ENCODE data around the gene ERICH6B. TPM values are rescaled to one million over a fixed set of nuclear protein-coding genes. Genes with fewer than 3 reads are reported as not detected.

ERICH6B gene
- polyA plus RNA-seq, 1 experiment = not detected

DNA sequence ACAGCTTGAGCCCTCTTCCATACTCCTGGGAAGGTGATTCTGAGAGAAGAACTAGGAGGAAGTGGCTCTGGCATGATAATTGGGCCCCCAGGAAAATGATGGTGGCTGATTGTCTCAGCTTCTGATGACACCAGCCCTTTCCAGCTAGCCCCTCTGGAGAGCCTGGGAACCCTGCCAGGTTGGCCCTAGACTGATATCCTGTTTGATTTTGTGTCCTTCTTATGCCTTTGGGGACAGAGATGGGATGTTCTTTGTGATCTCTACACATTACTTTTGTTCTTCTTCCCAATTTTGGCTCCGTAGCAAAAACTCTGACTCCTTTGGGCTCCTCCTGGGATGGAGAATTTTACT is 39.7 kb downstream of the ERICH6B start:
- POLR2A ChIA-PET = no interaction called here
- H3K4me3 ChIP-seq (ENCODE audit: low read depth, low read length) = no peak overlapping the region
- CTCF ChIA-PET = interaction anchor here (1.4 kb wide), 1 partner anchor 65 kb away, joined by 3 read pairs; no protein-coding TSS in a partner anchor
- DNase-seq (ENCODE audit: low read depth) = no peak
- TF ChIP-seq, protein P1, sequence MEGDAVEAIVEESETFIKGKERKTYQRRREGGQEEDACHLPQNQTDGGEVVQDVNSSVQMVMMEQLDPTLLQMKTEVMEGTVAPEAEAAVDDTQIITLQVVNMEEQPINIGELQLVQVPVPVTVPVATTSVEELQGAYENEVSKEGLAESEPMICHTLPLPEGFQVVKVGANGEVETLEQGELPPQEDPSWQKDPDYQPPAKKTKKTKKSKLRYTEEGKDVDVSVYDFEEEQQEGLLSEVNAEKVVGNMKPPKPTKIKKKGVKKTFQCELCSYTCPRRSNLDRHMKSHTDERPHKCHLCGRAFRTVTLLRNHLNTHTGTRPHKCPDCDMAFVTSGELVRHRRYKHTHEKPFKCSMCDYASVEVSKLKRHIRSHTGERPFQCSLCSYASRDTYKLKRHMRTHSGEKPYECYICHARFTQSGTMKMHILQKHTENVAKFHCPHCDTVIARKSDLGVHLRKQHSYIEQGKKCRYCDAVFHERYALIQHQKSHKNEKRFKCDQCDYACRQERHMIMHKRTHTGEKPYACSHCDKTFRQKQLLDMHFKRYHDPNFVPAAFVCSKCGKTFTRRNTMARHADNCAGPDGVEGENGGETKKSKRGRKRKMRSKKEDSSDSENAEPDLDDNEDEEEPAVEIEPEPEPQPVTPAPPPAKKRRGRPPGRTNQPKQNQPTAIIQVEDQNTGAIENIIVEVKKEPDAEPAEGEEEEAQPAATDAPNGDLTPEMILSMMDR (IDR thresholded peaks at IDR 0.05; ENCODE audit: insufficient read depth, low read depth, low read length) = no peak
- H3K36me3 ChIP-seq (ENCODE audit: control insufficient read depth, insufficient read depth, low read length) = no peaks in the 10 kb centered on the region
- peaks cover 6% of the 10 kb centered on the region for H3K27me3 ChIP-seq (ENCODE audit: control insufficient read depth, insufficient read depth, low read length)

DNA sequence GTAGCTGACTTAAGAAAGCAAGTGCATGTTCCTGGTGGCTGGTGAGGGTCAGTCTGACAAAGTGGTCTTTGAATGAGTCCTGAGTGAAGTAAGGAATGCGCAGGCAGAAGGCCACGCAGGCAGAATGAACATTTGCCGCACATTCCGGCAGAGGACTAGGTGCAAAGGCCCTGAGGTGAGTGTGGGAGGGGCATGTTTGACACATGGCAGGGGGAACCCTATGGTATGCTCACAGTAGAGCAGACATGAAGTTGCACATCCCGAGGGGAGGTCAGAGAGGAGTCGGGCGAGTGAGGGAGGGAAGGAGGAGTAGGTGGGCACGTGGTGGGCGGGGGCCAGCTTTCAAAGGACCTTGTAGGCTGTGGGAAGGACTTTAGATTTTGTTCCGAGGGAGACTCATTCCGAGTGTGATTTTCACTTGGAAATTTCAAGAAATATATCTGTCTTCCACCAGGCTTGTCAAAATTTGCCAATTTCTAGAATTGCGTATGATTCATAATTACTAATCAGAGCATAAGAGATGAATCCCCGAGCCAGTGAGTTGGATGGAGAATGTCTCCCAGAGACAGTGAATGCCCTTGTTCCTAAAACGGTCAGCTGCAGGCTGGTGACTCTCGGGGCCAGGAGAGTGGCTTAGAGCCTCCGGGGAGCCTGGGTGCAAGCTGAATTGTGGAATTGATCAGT is 40.3 kb downstream of the ERICH6B start:
- CTCF ChIA-PET = interaction anchor here (1.4 kb wide), 1 partner anchor 65 kb away, joined by 3 read pairs; no protein-coding TSS in a partner anchor
- H3K36me3 ChIP-seq (ENCODE audit: control insufficient read depth, insufficient read depth, low read length) = no peaks in the 10 kb centered on the region
- no peak for DNase-seq (ENCODE audit: low read depth)

DNA sequence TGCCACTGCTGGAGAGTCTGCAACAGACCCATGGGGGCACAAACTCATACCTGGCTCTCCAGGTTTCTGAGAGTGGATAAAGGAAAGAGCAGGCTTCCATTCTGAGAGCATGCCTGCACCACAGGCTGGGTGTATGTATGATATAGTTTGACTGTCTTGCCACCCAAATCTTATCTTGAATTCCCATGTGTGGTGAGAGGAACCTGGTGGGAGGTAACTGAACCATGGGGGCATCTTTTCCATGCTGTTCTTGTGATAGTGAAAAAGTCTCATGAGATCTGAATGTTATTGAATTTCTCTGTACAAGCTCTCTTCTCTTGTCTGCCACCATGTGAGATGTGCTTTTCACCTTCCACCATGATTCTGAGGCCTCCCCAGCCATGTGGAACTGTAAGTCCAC is 50.2 kb downstream of the ERICH6B start:
- Histone ChIP-seq H3K27me3 (ENCODE audit: control insufficient read depth, insufficient read depth, low read length) (peaks cover 6% of the 10 kb centered on the region), H3K36me3 (ENCODE audit: control insufficient read depth, insufficient read depth, low read length) (no peaks in the 10 kb centered on the region), H3K4me3 (ENCODE audit: low read depth, low read length) (no peak overlapping the region)
- TF ChIP-seq, protein P1 (IDR thresholded peaks at IDR 0.05; ENCODE audit: insufficient read depth, low read depth, low read length) = no peak
- no peak for DNase-seq (ENCODE audit: low read depth)
- ChIA-PET CTCF (no interaction called here), POLR2A (no interaction called here)

More for the DNA sequence above, 40.3 kb downstream of the ERICH6B start:
- H3K27me3 ChIP-seq (ENCODE audit: control insufficient read depth, insufficient read depth, low read length) = peaks cover 6% of the 10 kb centered on the region
- POLR2A ChIA-PET = no interaction called here
- TF ChIP-seq, protein P1 (IDR thresholded peaks at IDR 0.05; ENCODE audit: insufficient read depth, low read depth, low read length) = no peak
- H3K4me3 ChIP-seq (ENCODE audit: low read depth, low read length) = no peak overlapping the region

GRCh38 chr13:45564133-45564776 is 51.3 kb downstream of the ERICH6B start:
- CTCF ChIA-PET = no interaction called here
- TF ChIP-seq, protein P1 (IDR thresholded peaks at IDR 0.05; ENCODE audit: insufficient read depth, low read depth, low read length) = no peak
- DNase-seq (ENCODE audit: low read depth) = no peak
- POLR2A ChIA-PET = no interaction called here
- Histone ChIP-seq H3K36me3 (ENCODE audit: control insufficient read depth, insufficient read depth, low read length) (no peaks in the 10 kb centered on the region), H3K4me3 (ENCODE audit: low read depth, low read length) (no peak overlapping the region), H3K27me3 (ENCODE audit: control insufficient read depth, insufficient read depth, low read length) (peaks cover 5% of the 10 kb centered on the region)

GRCh38 chr13:45554604-45555109 is 60.9 kb downstream of the ERICH6B start:
- H3K36me3 ChIP-seq (ENCODE audit: control insufficient read depth, insufficient read depth, low read length) = no peaks in the 10 kb centered on the region
- TF ChIP-seq, protein P1 (IDR thresholded peaks at IDR 0.05; ENCODE audit: insufficient read depth, low read depth, low read length) = no peak
- DNase-seq (ENCODE audit: low read depth) = no peak
- peaks cover 4% of the 10 kb centered on the region; the same call in 1 of the 2 replicates for H3K27me3 ChIP-seq (ENCODE audit: control insufficient read depth, insufficient read depth, low read length)
- no peak overlapping the region for H3K4me3 ChIP-seq (ENCODE audit: low read depth, low read length)
- POLR2A ChIA-PET = no interaction called here
- CTCF ChIA-PET = no interaction called here
